PC-3 (cell line): ENCODE measurements around the gene ZNF33B. TPM values are rescaled to one million over a fixed set of nuclear protein-coding genes. Genes with fewer than 3 reads are reported as not detected.

Experiments
- ATAC-seq: fragments of 200-7000 bp; cut with Tn5 transposase; 2 replicates; pipeline ENCODE4 v1.9.1; 2020; ENCODE audit warnings: mild to moderate bottlenecking, moderate library complexity
- BruUV-seq: library from RNA; stranded (reverse); fragments of 400-500 nt; replicated peaks from 2 replicates; lab custom pipeline; 2021; lab: Mats Ljungman, UMichigan
- CTCF ChIA-PET: fragments of 300-600 bp; sonication (Branson Sonifier 250); formaldehyde crosslinking; loops from one replicate; lab custom pipeline; 2022; ENCODE audit warnings: antibody characterized with exemption; lab: Charles Lee
- POLR2A ChIA-PET: fragments of 300-600 bp; sonication (Branson Sonifier 250); formaldehyde crosslinking; loops from one replicate; lab custom pipeline; 2022; ENCODE audit warnings: antibody characterized with exemption; ENCODE audit not compliant: unreplicated experiment; lab: Charles Lee
- DNase-seq: peaks from one replicate; pipeline ENCODE4 v3.0.0-alpha.2; 2015
- H2AFZ ChIP-seq: fragments of 300-600 bp; sonication (generic); 2 replicates; pipeline ENCODE4 v1.6.0; 2016; ENCODE audit warnings: antibody characterized with exemption, low read length
- H3F3A ChIP-seq: fragments of 300-600 bp; sonication (generic); one replicate; pipeline ENCODE4 v1.6.0; 2017; ENCODE audit warnings: antibody characterized with exemption, low read length, control low read depth, mild to moderate bottlenecking; ENCODE audit not compliant: unreplicated experiment
- H3K27ac ChIP-seq: fragments of 300-600 bp; sonication (generic); 2 replicates; pipeline ENCODE4 v1.5.1; 2016; ENCODE audit warnings: mild to moderate bottlenecking, low read length
- H3K27me3 ChIP-seq: fragments of 300-600 bp; sonication (generic); 2 replicates; pipeline ENCODE4 v1.6.1; 2016; ENCODE audit warnings: low read length, mixed read lengths
- H3K36me3 ChIP-seq: fragments of 300-600 bp; sonication (generic); 2 replicates; pipeline ENCODE4 v1.6.1; 2016; ENCODE audit warnings: low read depth, mixed run types, low read length, mixed read lengths
- H3K4me1 ChIP-seq: fragments of 300-600 bp; sonication (generic); 2 replicates; pipeline ENCODE4 v1.5.1; 2016; ENCODE audit warnings: low read length; ENCODE audit not compliant: insufficient read depth
- H3K4me2 ChIP-seq: fragments of 300-600 bp; sonication (generic); 2 replicates; pipeline ENCODE4 v1.6.0; 2016; ENCODE audit warnings: low read length
- H3K4me3 ChIP-seq: fragments of 300-600 bp; sonication (generic); 2 replicates; pipeline ENCODE4 v1.5.1; 2016; ENCODE audit warnings: mild to moderate bottlenecking, low read length, mixed read lengths
- H3K79me2 ChIP-seq: fragments of 300-600 bp; sonication (generic); 2 replicates; pipeline ENCODE4 v1.6.1; 2017; ENCODE audit warnings: low read length, mixed read lengths
- H3K9ac ChIP-seq: fragments of 300-600 bp; sonication (generic); 2 replicates; pipeline ENCODE4 v1.6.0; 2016; ENCODE audit warnings: mild to moderate bottlenecking, low read length
- H3K9me2 ChIP-seq: fragments of 300-600 bp; sonication (generic); replicated peaks from 2 replicates; pipeline ENCODE4 v1.6.1; 2016; ENCODE audit warnings: mixed run types, low read length, mixed read lengths
- H3K9me3 ChIP-seq: fragments of 300-600 bp; sonication (generic); 2 replicates; pipeline ENCODE4 v1.6.1; 2016; ENCODE audit warnings: low read length, mixed read lengths
- H4K20me1 ChIP-seq: fragments of 300-600 bp; sonication (generic); 2 replicates; pipeline ENCODE4 v1.6.1; 2016; ENCODE audit warnings: low read length, mixed read lengths
- EZH2 ChIP-seq: fragments of 300-600 bp; sonication (generic); IDR thresholded peaks from one replicate; pipeline ENCODE4 v1.6.1; 2017; ENCODE audit warnings: antibody characterized with exemption, mild to moderate bottlenecking, low read length; ENCODE audit not compliant: unreplicated experiment
- EZH2phosphoT487 ChIP-seq: fragments of 300-600 bp; sonication (generic); IDR thresholded peaks from 2 replicates; pipeline ENCODE4 v1.6.1; 2018; ENCODE audit warnings: mild to moderate bottlenecking, antibody characterized with exemption, low read length, borderline replicate concordance
- intact Hi-C: fragments of 100-400 bp; cut with micrococcal nuclease; formaldehyde crosslinking; loops from 2 replicates; pipeline ENCODE4 v1.9.0; 2023
- total RNA-seq: library from RNA; depleted of rRNA; stranded (reverse); fragments of >200 nt; gene quantifications from 2 replicates; pipeline ENCODE4 v1.2.3, GENCODE V29; 2014
- TF ChIP-seq, protein P1 (sequence below): fragments of 300-600 bp; sonication (generic); conservative IDR thresholded peaks from 2 replicates; pipeline ENCODE4 v1.5.1; 2017; ENCODE audit warnings: antibody characterized with exemption, low read depth, mild to moderate bottlenecking, low read length

The ZNF33B gene
- total RNA-seq, 1 experiment from 2014 or later = 6.2 TPM

DNA sequence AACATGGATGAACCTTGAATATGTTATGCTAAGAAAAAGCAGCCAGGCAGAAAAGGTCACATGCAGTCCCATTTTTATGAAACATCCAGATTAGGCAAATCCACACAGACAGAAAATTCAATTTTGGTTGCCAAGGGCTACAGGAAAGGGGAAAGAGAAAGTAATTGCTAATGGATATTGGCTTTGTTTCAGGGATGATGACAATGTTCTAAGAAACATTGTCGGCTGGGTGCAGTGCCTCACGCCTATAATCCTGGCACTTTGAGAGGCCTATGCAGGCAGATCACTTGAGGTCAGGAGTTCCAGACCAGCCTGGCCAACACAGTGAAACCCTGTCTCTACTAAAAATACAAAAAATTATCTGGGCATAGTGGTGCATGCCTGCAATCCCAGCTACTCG lies 23.0 kb downstream of the ZNF33B start:
- H3K4me2 ChIP-seq = no peak overlapping the region
- ChIA-PET POLR2A (no interaction called here), CTCF (no interaction called here)
- ATAC-seq = no peak
- no peak overlapping the region for H3K27ac ChIP-seq
- H3K4me3 ChIP-seq = no peak overlapping the region
- H3K79me2 ChIP-seq = no peaks in the 10 kb centered on the region
- no peak for DNase-seq
- no peaks in the 10 kb centered on the region for H3K9me2 ChIP-seq
- H4K20me1 ChIP-seq = no peaks in the 10 kb centered on the region
- H3K27me3 ChIP-seq = no peaks in the 10 kb centered on the region
- no peaks in the 10 kb centered on the region for H3K4me1 ChIP-seq
- H3K9me3 ChIP-seq = no peaks in the 10 kb centered on the region
- intact Hi-C loops = no loop called here
- TF ChIP-seq, protein P1, sequence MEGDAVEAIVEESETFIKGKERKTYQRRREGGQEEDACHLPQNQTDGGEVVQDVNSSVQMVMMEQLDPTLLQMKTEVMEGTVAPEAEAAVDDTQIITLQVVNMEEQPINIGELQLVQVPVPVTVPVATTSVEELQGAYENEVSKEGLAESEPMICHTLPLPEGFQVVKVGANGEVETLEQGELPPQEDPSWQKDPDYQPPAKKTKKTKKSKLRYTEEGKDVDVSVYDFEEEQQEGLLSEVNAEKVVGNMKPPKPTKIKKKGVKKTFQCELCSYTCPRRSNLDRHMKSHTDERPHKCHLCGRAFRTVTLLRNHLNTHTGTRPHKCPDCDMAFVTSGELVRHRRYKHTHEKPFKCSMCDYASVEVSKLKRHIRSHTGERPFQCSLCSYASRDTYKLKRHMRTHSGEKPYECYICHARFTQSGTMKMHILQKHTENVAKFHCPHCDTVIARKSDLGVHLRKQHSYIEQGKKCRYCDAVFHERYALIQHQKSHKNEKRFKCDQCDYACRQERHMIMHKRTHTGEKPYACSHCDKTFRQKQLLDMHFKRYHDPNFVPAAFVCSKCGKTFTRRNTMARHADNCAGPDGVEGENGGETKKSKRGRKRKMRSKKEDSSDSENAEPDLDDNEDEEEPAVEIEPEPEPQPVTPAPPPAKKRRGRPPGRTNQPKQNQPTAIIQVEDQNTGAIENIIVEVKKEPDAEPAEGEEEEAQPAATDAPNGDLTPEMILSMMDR = no peak
- no peaks in the 10 kb centered on the region for H3F3A ChIP-seq
- H2AFZ ChIP-seq = no peak overlapping the region
- no TSS peak for BruUV-seq
- no peak overlapping the region for H3K9ac ChIP-seq
- H3K36me3 ChIP-seq = peaks cover 41% of the 10 kb centered on the region

DNA sequence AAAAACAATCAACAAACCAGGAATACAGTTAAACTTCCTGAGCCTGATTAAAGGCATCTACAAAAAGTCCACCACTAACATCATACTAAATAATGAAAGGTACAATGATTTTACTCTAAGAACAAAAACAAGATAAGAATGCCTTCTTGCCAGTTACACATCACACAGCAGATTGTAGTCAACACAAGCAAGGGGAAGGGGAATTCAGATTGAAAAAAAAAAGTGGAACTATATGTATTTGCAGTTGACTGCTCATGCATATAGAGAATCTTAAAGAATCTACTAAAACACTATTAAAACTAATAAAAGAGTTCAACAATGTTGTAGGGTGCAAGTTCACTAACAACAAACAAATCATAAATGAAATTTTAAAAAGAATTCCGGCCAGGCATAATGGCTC lies 28.5 kb downstream of the ZNF33B start:
- ChIA-PET POLR2A (no interaction called here), CTCF (no interaction called here)
- no peak overlapping the region for H3K9ac ChIP-seq
- no peak for ATAC-seq
- no peaks in the 10 kb centered on the region for H3K79me2 ChIP-seq
- H3K9me3 ChIP-seq = no peaks in the 10 kb centered on the region
- H3K27me3 ChIP-seq = no peaks in the 10 kb centered on the region
- H3K9me2 ChIP-seq = no peaks in the 10 kb centered on the region
- no peaks in the 10 kb centered on the region for H4K20me1 ChIP-seq
- intact Hi-C loops = no loop called here
- no peak overlapping the region for H3K4me3 ChIP-seq
- no peak overlapping the region for H3K4me2 ChIP-seq
- no peaks in the 10 kb centered on the region for H3K4me1 ChIP-seq
- TF ChIP-seq EZH2 = no peak
- TF ChIP-seq EZH2phosphoT487 = no peak
- TF ChIP-seq, protein P1 = no peak
- no TSS peak for BruUV-seq
- no peak overlapping the region for H3K27ac ChIP-seq
- DNase-seq = no peak
- peaks cover 33% of the 10 kb centered on the region for H3K36me3 ChIP-seq
- no peak overlapping the region for H2AFZ ChIP-seq
- no peaks in the 10 kb centered on the region for H3F3A ChIP-seq

DNA sequence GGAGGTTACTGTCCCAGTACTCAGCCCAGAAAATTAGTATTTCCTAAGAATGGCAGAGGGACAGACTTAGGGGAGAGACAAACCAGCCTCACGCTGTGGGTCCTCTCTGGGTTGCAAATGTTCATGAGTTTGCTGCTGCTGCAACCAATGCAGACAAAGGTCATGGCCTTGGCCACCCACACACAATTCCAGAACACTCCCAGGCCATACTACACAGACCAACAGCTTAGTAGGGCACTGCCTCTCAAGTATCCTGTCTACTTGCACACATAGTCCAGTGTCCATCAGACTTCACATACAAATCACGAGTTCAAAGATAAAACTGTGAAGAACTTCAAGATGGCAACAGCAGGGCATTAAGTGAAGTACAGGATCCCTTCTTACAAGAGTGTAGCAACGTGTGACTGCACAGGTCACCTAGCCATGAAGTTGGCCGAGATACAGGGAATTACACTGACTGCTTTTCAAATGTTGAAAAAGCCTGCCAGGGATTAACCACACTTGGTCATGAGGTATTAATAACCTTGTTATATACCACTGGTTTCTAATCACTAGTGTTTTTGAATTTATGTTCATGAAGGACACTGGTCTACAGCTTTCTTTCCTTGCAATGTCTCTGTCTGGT lies 40.0 kb downstream of the ZNF33B start:
- no peak overlapping the region for H3K9ac ChIP-seq
- H3K27me3 ChIP-seq = no peaks in the 10 kb centered on the region
- DNase-seq = no peak
- no peak overlapping the region for H3K4me2 ChIP-seq
- no TSS peak for BruUV-seq
- no peaks in the 10 kb centered on the region for H3K9me2 ChIP-seq
- ATAC-seq = no peak
- CTCF ChIA-PET = no interaction called here
- TF ChIP-seq EZH2phosphoT487 (no peak), EZH2 (no peak)
- TF ChIP-seq, protein P1 = no peak
- no peak overlapping the region for H2AFZ ChIP-seq
- H3K27ac ChIP-seq = no peak overlapping the region
- H3K4me1 ChIP-seq = no peaks in the 10 kb centered on the region
- H4K20me1 ChIP-seq = no peaks in the 10 kb centered on the region
- POLR2A ChIA-PET = no interaction called here
- no peaks in the 10 kb centered on the region for H3F3A ChIP-seq
- no peaks in the 10 kb centered on the region for H3K79me2 ChIP-seq
- no peak overlapping the region for H3K4me3 ChIP-seq
- peaks cover 24% of the 10 kb centered on the region for H3K9me3 ChIP-seq
- H3K36me3 ChIP-seq = peaks cover 79% of the 10 kb centered on the region
- intact Hi-C loops = no loop called here
